Measurements from ENCODE around the gene ZNF581. TPM values are rescaled to one million over a fixed set of nuclear protein-coding genes. Genes with fewer than 3 reads are reported as not detected.
A peak's percentile ranks its signal among the peaks of the same experiment; 100 is the strongest.

Gene ZNF581
- polyA plus RNA-seq, 1 of the 3 experiments (the other 2 are of a cell fraction): 24.7 TPM

GRCh38 chr19:55647732-55648584 lies 4.5 kb downstream of the ZNF581 start, which contains the start of gene CCDC106:
CCDC106 (plus strand) TSS chr19:55648212; CDS start chr19:55649047, 835 bp downstream.
- H3K4me1 ChIP-seq (ENCODE audit: control insufficient read depth in 1 of 2, insufficient read depth in 2 of 2, low read depth in 1 of 2, low read length in 1 of 2): peaks cover 8 to 36% of the 10 kb centered on the region in 2 experiments; a peak in 2 of 4 replicates
- no peaks in the 10 kb centered on the region for H4K20me1 ChIP-seq (ENCODE audit: insufficient read depth)
- H3F3A ChIP-seq (replicated peaks; ENCODE audit: insufficient read depth): peaks cover 17% of the 10 kb centered on the region
- no peaks in the 10 kb centered on the region for H3K9me2 ChIP-seq
- ChIA-PET CTCF (interaction anchor here (1.0 to 4.5 kb wide), 5 partner anchors 10 to 507 kb away, joined by 4 to 30 read pairs (median 5); partner anchors contain the start of gene ZNF865), POLR2A (interaction anchor here (0.9 kb wide), 1 partner anchor 23 kb away, joined by 4 read pairs; the partner anchor contains the start of gene ZNF784)
- H3K9me3 ChIP-seq: no peaks in the 10 kb centered on the region
- peak within 1 kb of the TSS; percentile 77 to 82 for H3K4me3 ChIP-seq (ENCODE audit: low read depth in 2 of 2, low read length in 1 of 2)
- WGBS (ENCODE audit: low lambda C conversion rate): 18% methylated on average over 8 of the region's 87 CpGs
- peaks cover 41% of the 10 kb centered on the region for H3K79me2 ChIP-seq (ENCODE audit: insufficient read depth)
- H3K9ac ChIP-seq: peak within 1 kb of the TSS; percentile 77
- H3K27me3 ChIP-seq (ENCODE audit: insufficient read depth): no peaks in the 10 kb centered on the region
- H3K27ac ChIP-seq (ENCODE audit: low read depth in 2 of 2, low read length in 1 of 2): peak within 1 kb of the TSS; percentile 27 to 94; a peak in 3 of 4 replicates
- DNase-seq: peak; percentile 93
- H3K36me3 ChIP-seq (replicated peaks in 1 of 2; ENCODE audit: control insufficient read depth in 1 of 2, insufficient read depth in 2 of 2, low read length in 1 of 2): peaks cover 3 to 30% of the 10 kb centered on the region in 2 experiments
- H3K4me2 ChIP-seq: peak within 1 kb of the TSS; percentile 96
- peak within 1 kb of the TSS; percentile 83; the same call in 1 of the 2 replicates for H2AFZ ChIP-seq (ENCODE audit: low read depth)
- 0 out of 2 replicates have a peak, but pooled peaks have one; percentile 6 for TF ChIP-seq PBX3 (IDR thresholded peaks at IDR 0.05)
- TF ChIP-seq REST (IDR thresholded peaks at IDR 0.05; ENCODE audit: low read depth, low read length): 0 out of 2 replicates have a peak, but pooled peaks have one; percentile 4
- TF ChIP-seq RXRA (IDR thresholded peaks at IDR 0.05; ENCODE audit: borderline replicate concordance, low read depth): no peak
- peak; percentile 23; the same call in 1 of the 2 replicates for TF ChIP-seq POLR2AphosphoS5 (IDR thresholded peaks at IDR 0.05; ENCODE audit: low read depth, low read length)
- 0 out of 2 replicates have a peak, but pooled peaks have one; percentile 28 for TF ChIP-seq TEAD4 (IDR thresholded peaks at IDR 0.05; ENCODE audit: borderline replicate concordance, insufficient read depth)
- TF ChIP-seq CHD2 (IDR thresholded peaks at IDR 0.05; ENCODE audit: low read length, partially characterized antibody): no peak
- no peak for TF ChIP-seq NRF1 (IDR thresholded peaks at IDR 0.05; ENCODE audit: low read depth, low read length)
- no peak for TF ChIP-seq EZH2phosphoT487 (IDR thresholded peaks at IDR 0.05; ENCODE audit: borderline replicate concordance, low read depth)
- no peak for TF ChIP-seq SMC3 (IDR thresholded peaks at IDR 0.05; ENCODE audit: low read depth, low read length)
- peak; percentile 22; the same call in 1 of the 2 replicates for TF ChIP-seq NFIC (IDR thresholded peaks at IDR 0.05; ENCODE audit: borderline replicate concordance)
- no peak for TF ChIP-seq ZBTB33 (IDR thresholded peaks at IDR 0.05; ENCODE audit: borderline replicate concordance, low read depth)
- no peak for TF ChIP-seq MEF2A (IDR thresholded peaks at IDR 0.05; ENCODE audit: borderline replicate concordance, low read depth)
- TF ChIP-seq TCF12 (IDR thresholded peaks at IDR 0.05): no peak
- TF ChIP-seq FOSL2 (IDR thresholded peaks at IDR 0.05; ENCODE audit: borderline replicate concordance, low read depth): no peak
- no peak for TF ChIP-seq MXI1 (IDR thresholded peaks at IDR 0.05; ENCODE audit: low read depth, low read length)
- TF ChIP-seq RCOR1 (IDR thresholded peaks at IDR 0.05; ENCODE audit: low read length): no peak
- TF ChIP-seq YY1 (IDR thresholded peaks at IDR 0.05; ENCODE audit: low read depth): no peak; the same call in 1 of the 2 replicates
- no peak for TF ChIP-seq USF2 (IDR thresholded peaks at IDR 0.05; ENCODE audit: borderline replicate concordance, low read depth, low read length)
- TF ChIP-seq SIN3A (IDR thresholded peaks at IDR 0.05; ENCODE audit: borderline replicate concordance, low read depth, low read length): no peak
- no peak for TF ChIP-seq JUND (IDR thresholded peaks at IDR 0.05)
- no peak for TF ChIP-seq CTCF (IDR thresholded peaks at IDR 0.05)

Measured in SK-N-SH (cell line).